GM21515 (cell line): Measurements from ENCODE around the gene LGALS9.

ENCODE experiments used
- ATAC-seq: cut with Tn5 transposase; IDR thresholded peaks from one replicate; pipeline ENCODE4 v1.9.1; 2021; ENCODE audit not compliant: unreplicated experiment

The LGALS9 gene

DNA sequence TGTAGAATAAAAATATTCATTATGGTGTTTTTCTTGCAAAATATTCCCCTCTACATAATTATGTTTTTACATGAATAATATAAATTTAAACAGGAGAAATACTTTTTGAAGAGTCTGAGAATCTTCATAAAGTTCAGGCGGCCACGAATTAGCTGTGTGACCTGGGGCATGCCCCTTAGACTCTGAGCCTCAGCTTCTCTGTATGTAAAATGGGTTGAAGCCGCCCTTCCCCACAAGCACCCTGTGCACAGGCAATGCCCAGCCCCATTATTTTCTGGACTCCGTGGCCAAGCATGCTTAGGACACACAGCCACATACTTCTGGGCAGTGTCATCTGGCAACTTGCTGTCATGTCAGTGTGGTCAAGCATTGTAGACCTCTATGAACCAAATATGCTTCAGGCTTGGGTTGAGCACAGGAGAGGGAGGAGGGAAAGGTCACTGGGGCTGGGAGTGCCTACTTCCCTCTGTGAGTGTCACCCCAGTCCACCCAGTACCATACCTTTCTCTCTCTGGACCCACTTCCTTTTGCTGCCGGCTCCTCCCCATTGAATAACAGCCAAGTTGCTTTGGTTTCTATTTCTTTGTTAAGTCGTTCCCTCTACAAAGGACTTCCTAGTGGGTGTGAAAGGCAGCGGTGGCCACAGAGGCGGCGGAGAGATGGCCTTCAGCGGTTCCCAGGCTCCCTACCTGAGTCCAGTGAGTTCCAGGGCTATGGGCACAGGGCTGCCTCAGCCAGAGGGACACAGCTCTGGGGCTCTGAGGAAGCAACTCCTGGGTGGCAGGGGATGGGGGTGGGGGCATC, at the start of gene LGALS9:
LGALS9 (plus strand) TSS at position 582 of the 804 bp plus-strand sequence; CDS start at position 660, 78 bp downstream.
- peak; percentile 44 for ATAC-seq

DNA sequence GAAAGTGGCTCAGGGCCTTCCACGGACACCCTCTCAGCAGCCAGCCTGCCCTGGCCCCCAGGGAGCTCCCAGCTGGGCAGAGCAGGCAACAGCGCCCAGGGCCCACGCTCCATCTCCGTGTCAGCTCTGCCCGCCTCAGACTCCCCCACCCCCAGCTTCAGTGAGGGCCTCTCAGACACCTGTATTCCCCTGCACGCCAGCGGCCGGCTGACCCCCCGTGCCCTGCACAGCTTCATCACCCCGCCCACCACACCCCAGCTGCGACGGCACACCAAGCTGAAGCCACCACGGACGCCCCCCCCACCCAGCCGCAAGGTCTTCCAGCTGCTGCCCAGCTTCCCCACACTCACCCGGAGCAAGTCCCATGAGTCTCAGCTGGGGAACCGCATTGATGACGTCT, 48.3 kb upstream of the LGALS9 start:
- ATAC-seq: no peak

DNA sequence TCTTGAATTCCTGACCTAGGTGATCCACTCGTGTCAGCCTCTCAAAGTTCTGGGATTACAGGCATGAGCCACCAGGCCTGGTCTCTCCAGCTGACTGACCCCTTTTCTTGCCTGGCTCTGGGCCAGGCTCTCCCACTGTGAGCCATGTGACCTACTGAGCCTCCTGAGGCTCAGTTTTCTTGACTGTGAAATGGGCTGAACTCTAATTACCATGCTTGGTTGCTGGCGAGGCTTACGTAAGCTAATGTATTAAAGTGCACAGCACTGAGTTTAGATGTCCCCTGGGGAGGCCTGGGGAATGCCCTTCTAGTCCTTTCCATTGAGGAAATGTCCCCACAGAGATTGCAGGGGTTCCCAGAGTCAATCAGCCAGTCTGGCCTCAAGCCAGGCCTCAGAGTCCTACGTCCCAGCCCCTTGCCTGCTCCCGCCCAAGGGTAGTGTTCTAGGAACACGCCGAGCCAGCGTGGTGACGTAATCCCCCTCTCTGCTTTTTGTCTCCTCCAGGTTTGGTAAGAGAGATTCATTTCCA, 45.8 kb upstream of the LGALS9 start:
- no peak for ATAC-seq

DNA sequence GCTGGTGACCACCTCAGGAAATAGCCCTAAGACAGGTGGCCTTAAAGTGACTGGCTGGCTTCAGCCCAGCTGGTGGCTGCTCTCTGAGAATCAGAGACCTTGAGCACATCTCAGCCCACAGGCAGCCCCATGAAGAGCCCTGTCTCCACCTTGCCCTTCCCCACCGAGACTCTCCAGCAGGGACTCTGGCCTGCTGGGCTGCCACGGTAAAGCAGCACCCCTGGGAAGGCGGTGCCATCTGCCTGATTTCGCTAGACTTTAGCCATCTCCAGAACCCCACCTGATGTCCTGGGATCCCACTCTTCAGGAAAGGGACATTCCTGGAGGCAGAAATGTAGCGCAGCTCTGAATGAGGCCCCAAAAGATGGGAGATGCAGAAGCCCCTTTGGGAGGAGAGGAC, 45.2 kb upstream of the LGALS9 start:
- no peak for ATAC-seq

DNA sequence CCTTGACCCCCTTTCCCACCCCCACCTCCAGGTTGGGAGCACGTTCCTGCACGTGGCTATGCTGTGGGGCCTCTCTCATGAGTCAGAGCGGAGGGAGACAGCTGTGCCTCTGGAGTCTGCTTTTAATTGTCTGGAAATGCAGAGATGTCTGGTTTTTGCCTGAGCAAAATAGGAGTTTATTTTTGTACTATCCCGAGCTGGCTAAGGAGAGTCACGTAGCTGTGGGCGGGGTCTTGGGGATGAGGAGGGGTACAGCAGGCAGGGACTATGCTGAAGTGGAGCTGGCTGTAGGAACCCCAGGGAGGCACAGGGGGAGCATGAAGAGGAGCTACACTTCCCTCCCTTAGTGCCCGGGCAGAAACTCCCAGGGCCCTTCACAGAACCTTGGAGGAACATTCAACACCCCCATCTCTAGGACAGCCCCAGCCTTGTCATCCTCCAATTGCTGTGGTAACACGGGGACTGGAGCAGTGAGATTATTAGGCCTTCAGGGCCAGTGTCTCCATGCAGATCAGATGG, 44.7 kb upstream of the LGALS9 start:
- no peak for ATAC-seq

DNA sequence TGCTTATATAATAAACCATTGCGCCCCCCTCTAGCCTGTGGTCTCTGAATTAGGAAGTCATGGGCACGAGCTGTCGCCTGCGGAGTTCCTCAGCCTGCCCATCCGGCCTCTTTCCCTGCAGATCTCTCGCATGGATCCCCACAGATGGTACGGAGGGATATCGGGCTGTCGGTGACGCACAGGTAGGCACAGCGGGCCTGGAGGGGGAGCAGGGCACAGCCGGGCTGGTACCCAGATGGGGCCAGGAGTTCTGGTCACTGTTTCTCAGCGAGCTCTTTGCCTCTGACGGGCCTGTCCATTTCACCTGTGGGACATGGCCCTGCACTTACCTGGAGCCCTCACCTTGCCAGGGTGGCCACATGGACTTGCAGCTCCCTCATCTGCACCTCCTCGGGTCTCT, 42.6 kb upstream of the LGALS9 start:
- no peak for ATAC-seq

DNA sequence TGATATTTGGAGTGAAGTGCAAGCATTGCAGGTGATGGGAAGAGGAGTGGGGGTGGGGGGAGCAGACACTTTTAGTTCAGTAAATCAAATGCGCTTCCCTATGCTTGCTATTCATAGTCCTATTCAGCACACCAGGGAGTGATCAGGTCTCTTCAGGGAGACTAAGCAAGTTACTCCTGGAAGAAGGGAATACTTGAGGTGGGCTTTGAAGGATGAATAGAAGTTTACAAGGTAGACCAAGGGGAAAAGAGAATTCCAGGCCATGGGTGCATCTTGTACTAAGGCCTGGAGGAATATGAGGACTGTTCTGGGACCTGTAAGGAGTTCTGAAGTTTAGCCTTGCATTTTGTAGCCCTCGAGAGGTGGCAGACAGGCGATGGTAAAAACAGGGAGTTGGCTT, 40.1 kb upstream of the LGALS9 start:
- no peak for ATAC-seq

DNA sequence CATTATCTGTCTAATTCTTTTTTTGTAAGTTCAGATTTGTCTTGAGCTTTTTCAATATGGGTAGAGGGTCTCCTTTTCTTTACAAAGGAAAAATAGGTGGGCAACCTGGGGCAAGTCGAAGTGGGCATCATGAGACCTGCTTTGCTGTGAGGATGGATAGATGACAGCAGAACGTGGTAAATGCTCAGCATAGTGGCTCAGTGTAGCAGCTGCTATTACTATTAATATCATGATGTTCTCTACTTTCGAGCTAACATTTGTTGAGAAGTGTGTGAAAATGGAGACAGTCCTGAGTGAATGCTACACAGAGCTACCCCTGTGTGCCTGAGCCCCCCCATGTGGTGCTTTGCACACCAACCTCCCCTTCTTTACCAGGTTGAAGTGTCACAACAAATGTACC, 39.0 kb upstream of the LGALS9 start:
- ATAC-seq: no peak

DNA sequence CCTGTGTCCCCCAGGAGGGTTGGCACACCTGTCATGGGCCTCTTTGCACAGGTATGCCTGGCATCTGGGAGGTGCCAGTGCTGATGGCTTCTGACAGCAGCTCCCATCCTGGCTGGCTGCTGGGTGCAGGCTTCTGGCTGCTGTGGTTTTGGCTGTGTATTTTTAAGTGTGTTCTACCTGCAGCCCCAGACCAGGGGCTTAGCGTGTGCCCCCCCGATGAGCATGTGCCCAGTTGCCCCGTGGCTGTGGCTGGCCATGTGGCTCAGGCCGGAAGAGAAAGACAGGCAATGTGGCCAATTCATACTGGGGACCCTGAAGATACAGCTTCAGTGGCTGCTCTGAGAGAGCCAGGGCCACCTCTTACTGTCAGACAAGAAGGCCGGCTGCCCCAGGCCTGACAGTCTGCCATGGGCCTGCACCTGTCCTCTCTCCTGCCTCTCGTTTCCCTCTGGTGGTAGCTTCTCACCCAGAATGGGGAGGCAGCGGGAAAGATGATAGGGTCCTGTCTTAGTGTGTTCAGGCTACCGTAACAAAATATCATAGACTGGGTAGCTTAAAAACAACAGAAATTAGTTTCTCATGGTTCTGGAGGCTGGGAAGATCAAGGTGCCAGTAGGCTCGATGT, 37.6 kb upstream of the LGALS9 start:
- ATAC-seq: no peak

DNA sequence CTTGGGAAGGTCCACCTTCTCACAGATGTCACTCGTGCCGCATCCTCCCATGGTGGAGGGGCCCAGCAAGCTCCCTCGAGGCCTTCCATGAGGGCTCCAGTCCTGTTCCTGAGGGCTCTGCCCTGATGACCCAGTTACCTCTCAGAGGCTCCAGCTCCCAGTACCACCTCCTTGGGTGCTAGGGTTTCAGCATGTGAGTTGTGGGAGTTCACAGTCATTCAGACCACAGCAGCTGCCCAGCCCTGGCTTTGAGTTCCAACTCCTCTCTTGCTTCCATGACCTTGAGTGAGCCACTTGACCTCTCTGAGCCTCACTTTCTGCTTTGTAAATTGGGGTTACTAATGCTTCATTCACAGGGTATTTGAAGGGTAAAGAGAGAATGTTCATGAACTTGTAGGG, 37.1 kb upstream of the LGALS9 start:
- no peak for ATAC-seq

DNA sequence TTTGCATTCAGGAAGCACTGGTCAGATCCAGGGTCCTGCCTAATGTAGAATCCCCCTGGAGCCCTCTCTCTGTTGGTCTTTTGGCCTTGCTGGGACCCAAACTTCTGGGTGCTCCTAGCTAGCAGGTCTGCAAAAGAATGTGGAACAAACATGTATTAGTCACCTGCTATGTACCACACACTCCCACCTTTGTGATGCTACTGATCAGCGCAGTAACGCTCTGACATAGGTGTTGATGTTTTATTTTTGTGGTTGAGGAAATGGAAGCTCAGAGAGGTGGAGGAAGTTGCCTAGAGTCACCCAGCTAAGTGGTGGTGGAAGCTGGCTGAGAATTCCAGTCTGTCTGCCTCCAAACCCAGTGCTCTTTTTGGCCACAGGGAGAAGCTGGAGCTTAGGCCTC, 35.8 kb upstream of the LGALS9 start:
- no peak for ATAC-seq

DNA sequence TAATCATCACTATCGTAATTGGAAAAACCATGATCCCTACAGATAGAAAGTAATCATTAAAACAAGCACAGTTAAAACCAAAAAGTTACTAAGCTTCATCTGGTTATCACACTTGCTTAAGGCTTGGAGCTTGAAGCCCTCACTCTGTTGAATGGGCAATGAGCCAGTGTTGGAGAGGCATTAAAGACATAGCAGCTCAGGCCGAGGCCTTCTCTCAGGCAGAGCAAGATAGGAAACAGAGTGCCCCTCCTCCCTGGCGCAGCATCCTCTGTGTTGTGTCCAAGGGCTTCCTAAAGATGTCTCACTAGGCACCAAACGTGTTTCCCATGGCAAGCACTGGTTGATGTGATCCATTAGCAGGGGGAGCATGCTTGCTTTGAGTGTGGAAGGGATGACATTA, 34.9 kb upstream of the LGALS9 start:
- no peak for ATAC-seq

DNA sequence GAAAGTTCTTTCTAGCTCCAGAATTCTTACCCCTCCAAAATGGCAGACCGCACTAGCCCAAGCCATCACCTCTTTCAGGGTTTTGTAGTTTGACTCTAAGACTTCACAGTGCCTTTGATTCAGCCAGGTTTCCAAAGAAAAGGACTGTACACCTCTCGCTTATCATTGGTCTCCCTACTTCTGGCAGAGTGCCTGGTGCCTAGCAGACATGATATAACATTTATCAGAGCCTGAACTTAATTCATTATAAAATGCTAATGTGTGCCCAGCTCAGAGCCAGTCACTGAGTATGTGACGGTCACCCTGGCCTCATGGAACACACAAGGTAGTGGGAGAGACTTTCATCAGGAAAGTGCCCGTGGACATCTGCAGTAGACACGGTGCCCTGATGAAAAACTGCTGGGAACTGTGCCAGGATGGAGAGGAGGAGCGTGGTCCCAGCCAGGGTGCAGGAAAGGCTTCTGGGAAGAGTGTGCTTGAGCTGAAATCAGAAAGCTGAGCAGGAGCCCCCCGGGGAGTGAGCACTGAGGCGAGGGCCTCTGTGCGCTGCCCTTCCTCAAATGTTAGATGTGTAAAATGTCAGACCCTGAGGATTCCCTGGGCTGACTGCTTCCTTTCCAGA, 34.3 kb upstream of the LGALS9 start:
- no peak for ATAC-seq

DNA sequence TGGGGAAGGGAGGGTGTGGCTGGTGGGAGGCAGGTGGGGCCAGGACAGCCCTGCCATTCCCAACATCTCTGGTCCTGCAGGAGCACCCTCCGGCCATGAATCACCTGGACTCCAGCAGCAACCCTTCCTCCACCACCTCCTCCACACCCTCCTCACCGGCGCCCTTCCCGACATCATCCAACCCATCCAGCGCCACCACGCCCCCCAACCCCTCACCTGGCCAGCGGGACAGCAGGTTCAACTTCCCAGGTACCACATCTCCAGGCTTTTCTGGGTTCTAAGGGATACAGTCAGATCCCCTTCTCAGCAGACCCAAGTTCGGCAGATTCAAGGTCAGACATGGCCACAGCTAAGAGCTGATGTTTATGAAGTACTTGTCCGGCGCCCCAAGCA, 33.8 kb upstream of the LGALS9 start:
- ATAC-seq: no peak

DNA sequence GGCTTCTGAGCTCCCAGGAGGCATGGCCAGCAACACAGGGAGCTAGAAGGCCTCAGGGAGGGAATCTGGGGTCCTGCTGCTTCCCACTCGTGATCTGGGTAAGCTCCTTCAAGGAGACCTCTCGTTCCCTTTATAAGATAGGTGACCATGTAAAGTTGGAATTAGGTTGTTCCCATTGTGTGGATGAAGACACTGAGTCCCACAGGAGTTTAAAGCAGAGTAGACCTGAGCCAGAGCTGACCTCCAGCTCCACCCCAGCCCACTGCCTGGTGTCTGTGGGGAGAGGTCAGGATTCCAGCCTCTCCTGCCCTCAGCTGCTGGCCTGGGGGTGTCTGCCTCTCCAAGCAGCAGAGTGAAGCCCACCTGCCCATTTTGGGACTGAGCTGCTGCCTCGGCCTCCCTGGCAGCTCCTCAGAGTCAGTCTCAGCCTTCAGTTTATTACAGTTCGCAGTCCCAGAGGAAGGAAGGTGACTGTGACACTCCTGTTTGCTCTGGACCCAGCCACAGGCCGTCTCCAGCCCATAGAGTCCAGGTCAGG, 33.1 kb upstream of the LGALS9 start:
- ATAC-seq: no peak

DNA sequence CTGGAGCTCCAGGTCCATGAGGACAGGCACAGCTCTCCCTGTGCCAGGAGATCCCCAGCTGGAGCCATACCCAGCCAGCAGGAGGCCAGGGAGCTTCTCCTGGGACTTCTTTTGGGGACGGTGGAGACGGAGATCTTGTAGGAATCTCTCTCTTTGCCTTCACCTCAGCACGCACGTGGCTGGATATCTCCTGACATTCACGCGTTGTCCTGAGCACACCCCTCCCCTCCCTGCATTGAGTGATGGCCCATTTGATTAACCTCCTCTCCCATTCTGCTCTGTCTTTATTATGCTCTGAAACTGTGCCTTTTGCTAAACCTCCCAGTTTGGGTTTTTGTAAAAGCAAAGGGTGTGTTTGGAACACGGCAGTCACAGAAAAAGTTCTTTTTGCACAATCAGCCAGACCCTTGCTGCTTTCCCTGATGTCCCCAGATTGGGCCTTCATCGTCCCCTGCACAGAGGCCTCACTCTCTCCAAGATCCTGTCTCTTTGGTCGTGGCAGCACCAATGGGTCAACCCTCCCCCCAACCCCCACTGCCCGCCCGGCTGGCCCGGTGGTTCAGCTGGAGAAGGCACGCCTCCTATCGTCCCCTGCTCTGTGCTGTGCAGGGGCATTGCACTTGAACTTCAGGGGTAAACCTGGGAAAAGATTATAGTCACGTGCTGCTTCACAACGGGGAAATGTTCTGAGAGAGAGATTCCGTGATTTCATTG, 32.5 kb upstream of the LGALS9 start:
- ATAC-seq: no peak

DNA sequence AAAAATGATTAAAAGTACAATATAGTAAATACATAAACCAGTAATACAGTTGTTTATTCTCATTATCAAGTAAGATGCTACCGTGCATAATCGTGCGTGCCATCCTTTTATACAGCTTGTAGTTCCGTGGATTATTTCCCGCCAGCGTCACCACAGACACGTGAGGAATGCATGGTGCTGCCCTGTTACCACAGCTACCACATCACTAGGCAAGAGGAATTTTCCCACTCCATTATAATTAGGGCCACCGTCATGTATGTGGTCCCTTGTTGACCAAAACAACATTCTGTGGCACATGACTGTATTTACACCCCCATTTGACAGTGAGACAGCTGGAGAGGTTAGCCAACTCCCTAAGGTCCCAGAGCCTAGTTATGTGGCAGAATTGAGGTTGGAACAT, 30.5 kb upstream of the LGALS9 start:
- ATAC-seq: no peak

DNA sequence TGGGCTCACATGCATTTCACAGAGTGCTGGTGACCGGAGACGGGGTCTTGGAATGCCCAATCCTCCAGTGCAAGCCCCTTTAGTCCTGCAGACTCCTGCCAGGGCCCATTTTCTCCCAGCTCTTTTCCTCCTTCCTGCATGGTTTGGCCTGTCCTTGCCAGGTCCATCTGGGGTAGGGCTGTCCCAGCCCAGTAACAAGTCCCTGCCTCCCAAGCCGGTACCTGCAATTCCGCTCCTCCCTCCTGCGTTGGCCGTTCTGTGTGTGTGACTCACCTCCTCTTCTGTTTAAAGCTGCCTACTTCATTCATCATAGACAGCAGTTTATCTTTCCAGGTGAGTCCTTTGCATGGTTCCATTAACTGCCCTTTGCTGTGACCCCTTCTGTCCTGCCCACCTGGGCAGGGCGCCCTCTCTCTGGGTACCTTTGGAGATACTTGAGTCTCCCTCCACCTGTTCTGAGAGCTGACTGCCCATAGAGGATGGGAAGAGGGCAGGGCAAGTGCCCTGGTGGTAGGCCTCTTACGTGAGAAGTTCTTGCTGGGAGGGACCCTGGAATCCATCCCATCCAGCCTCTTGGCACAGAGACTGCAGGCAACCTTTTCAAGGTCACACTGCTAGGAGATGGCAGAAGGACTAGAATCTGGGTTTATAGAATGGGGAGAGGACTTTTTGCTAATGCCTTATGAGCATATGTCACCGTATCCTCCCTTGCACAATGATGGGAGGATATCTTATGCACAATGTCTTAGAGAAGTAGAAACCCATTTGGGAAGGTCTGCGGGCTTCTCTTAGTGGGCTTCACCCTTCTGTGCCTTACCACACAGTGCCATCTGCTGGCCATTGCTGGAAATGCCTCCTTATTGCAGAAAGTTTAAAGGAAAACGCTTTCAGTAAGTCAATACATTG, 29.7 kb upstream of the LGALS9 start:
- no peak for ATAC-seq

DNA sequence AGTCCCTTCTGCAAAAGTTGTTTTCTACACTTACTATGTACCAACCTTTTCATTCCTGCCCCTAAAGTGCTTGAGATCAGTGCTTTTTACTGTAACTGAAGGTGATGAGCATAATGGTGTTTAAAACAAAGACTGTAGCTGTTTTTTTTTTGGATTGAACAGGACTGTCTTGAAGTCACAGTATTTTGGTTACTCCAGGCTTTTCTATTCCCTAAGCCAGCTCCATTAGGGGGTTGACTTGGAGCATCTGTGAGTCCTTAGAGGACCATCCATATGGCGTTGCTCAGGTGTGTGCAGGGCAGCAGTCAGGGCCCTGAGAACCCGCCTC, 29.0 kb upstream of the LGALS9 start:
- ATAC-seq: no peak
